Fibroblast of the aortic adventitia (primary cell): ENCODE results near the gene RNF220. TPM values are rescaled to one million over a fixed set of nuclear protein-coding genes. Genes with fewer than 3 reads are reported as not detected.
A peak's percentile ranks its signal among the peaks of the same experiment; 100 is the strongest.

Experiments
- DNase-seq: peaks from one replicate; pipeline ENCODE4 v3.0.0-alpha.2; 2010; ENCODE audit warnings: low read depth
- H3K4me3 ChIP-seq: 2 replicates; pipeline ENCODE4 v1.5.1; 2011; ENCODE audit warnings: low read depth, mild to moderate bottlenecking, control low read depth, low read length, moderate library complexity
- CTCF ChIP-seq: IDR thresholded peaks from 2 replicates; pipeline ENCODE4 v1.5.1; 2011; ENCODE audit warnings: mild to moderate bottlenecking, low read length, control low read depth, inconsistent platforms; ENCODE audit not compliant: insufficient read depth
- total RNA-seq: library from RNA; depleted of rRNA; stranded (reverse); fragments of >200 nt; gene quantifications from 2 replicates; pipeline ENCODE4 v1.2.3, GENCODE V29; 2012; ENCODE audit warnings: low replicate concordance

The RNF220 gene
- total RNA-seq, 1 donor = 51.2 TPM

- H3K4me3 ChIP-seq = no peak overlapping the region
- no peak for DNase-seq
- no peak for TF ChIP-seq CTCF
Measured at GRCh38 chr1:44620072-44620471, 215.0 kb downstream of the RNF220 start.

GRCh38 chr1:44621841-44622286 lies 216.8 kb downstream of the RNF220 start:
- H3K4me3 ChIP-seq = no peak overlapping the region
- no peak for DNase-seq
- TF ChIP-seq CTCF = no peak

GRCh38 chr1:44624268-44624901 lies 219.3 kb downstream of the RNF220 start:
- no peak overlapping the region for H3K4me3 ChIP-seq
- TF ChIP-seq CTCF = no peak
- no peak for DNase-seq

GRCh38 chr1:44625348-44625747 lies 220.3 kb downstream of the RNF220 start:
- no peak for TF ChIP-seq CTCF
- H3K4me3 ChIP-seq = no peak overlapping the region
- DNase-seq = no peak

GRCh38 chr1:44628962-44629756 lies 224.1 kb downstream of the RNF220 start:
- DNase-seq = peak; percentile 95
- no peak for TF ChIP-seq CTCF
- no peak overlapping the region for H3K4me3 ChIP-seq

GRCh38 chr1:44630116-44630515 lies 225.1 kb downstream of the RNF220 start:
- no peak for TF ChIP-seq CTCF
- DNase-seq = peak; percentile 39
- no peak overlapping the region for H3K4me3 ChIP-seq
